Jurkat, Clone E6-1 (cell line): ENCODE data around the gene CASP1.
"Not testable (repeated sequence)": the region's sequence is repeated elsewhere in the genome, so short reads cannot be mapped to it uniquely, and the experiment has no call there.

ENCODE experiments used
- DNase-seq: peaks from one replicate; pipeline ENCODE4 v3.0.0-alpha.2; 2011; ENCODE audit warnings: low read depth, low spot score
- H3K4me3 ChIP-seq: 2 replicates; pipeline ENCODE4 v1.5.1; 2011; ENCODE audit warnings: mild to moderate bottlenecking, low read length, control low read depth, moderate library complexity

CASP1 gene

GRCh38 chr11:105049481-105049880, 14.5 kb upstream of the CASP1 start:
- H3K4me3 ChIP-seq = no peak overlapping the region
- no peak for DNase-seq

- no peak overlapping the region for H3K4me3 ChIP-seq
- no peak for DNase-seq
These were observed 12.1 kb upstream of the CASP1 start for GRCh38 chr11:105046898-105047579.

- H3K4me3 ChIP-seq = no peak overlapping the region
- DNase-seq = no peak
These were observed 10.8 kb upstream of the CASP1 start for GRCh38 chr11:105045676-105046296.

- not testable (repeated sequence) for DNase-seq, H3K4me3 ChIP-seq
These were observed 9.9 kb upstream of the CASP1 start, which contains the start of gene CARD16 for GRCh38 chr11:105044557-105045524. TSS of gene CARD16 (minus strand) at chr11:105045335. CDS start at chr11:105045297, 38 bp downstream.

- DNase-seq = no peak
- H3K4me3 ChIP-seq = no peak overlapping the region
These were observed 7.2 kb upstream of the CASP1 start for GRCh38 chr11:105042178-105042577.

GRCh38 chr11:105040703-105041102, 5.8 kb upstream of the CASP1 start:
- H3K4me3 ChIP-seq = no peak overlapping the region
- no peak for DNase-seq

GRCh38 chr11:105034388-105034787, 556 bp downstream of the CASP1 start:
- DNase-seq, H3K4me3 ChIP-seq: not testable (repeated sequence)

- H3K4me3 ChIP-seq = no peak overlapping the region
- no peak for DNase-seq
These were observed 1.2 kb downstream of the CASP1 start for GRCh38 chr11:105033781-105034180.

GRCh38 chr11:105033343-105033742, 1.6 kb downstream of the CASP1 start:
- no peak for DNase-seq
- H3K4me3 ChIP-seq = no peak overlapping the region

- no peak overlapping the region for H3K4me3 ChIP-seq
- DNase-seq = no peak
These were observed 2.4 kb downstream of the CASP1 start for GRCh38 chr11:105032495-105032894.

- H3K4me3 ChIP-seq = no peak overlapping the region
- DNase-seq = no peak
These were observed 7.3 kb downstream of the CASP1 start for GRCh38 chr11:105027678-105028077.

GRCh38 chr11:105024394-105024793, 10.6 kb downstream of the CASP1 start:
- DNase-seq = no peak
- H3K4me3 ChIP-seq = no peak overlapping the region

- no peak for DNase-seq
- H3K4me3 ChIP-seq = no peak within 1 kb of the TSS
These were observed 11.9 kb downstream of the CASP1 start, which contains the start of gene CASP5 for GRCh38 chr11:105023003-105023402. TSS of gene CASP5 (minus strand) at chr11:105023168. CDS start at chr11:105023136, 32 bp downstream.

GRCh38 chr11:105022527-105022926, 12.4 kb downstream of the CASP1 start:
- no peak overlapping the region for H3K4me3 ChIP-seq
- DNase-seq = no peak

- H3K4me3 ChIP-seq = no peak overlapping the region
- DNase-seq = no peak
These were observed 27.5 kb downstream of the CASP1 start for GRCh38 chr11:105007463-105007862.

- H3K4me3 ChIP-seq = no peak overlapping the region
- no peak for DNase-seq
These were observed 29.5 kb downstream of the CASP1 start for GRCh38 chr11:105005451-105005845.

- H3K4me3 ChIP-seq = no peak overlapping the region
- DNase-seq = no peak
These were observed 30.9 kb downstream of the CASP1 start for GRCh38 chr11:105004021-105004420.

- DNase-seq = no peak
- H3K4me3 ChIP-seq = no peak overlapping the region
These were observed 31.8 kb downstream of the CASP1 start for GRCh38 chr11:105003151-105003550.

- DNase-seq = peak; percentile 4
- H3K4me3 ChIP-seq = no peak overlapping the region
These were observed 34.1 kb downstream of the CASP1 start for GRCh38 chr11:105000797-105001196.

- H3K4me3 ChIP-seq = no peak overlapping the region
- DNase-seq = no peak
These were observed 34.8 kb downstream of the CASP1 start for GRCh38 chr11:105000167-105000566.
